HepG2 (cell line): ENCODE results near the gene CEACAM16. TPM values are rescaled to one million over a fixed set of nuclear protein-coding genes. Genes with fewer than 3 reads are reported as not detected.

Experiments used
- BCL6 ChIP-seq: IDR thresholded peaks from 2 replicates; pipeline ENCODE4 v1.6.1; 2016; ENCODE audit warnings: missing genetic modification reagents, missing compliant biosample characterization
- DDIT3 ChIP-seq: sonication (generic); formaldehyde crosslinking; IDR thresholded peaks from 2 replicates; pipeline ENCODE4 v1.4.0; 2020; ENCODE audit warnings: mild to moderate bottlenecking, missing genetic modification reagents
- DR1 ChIP-seq: sonication (generic); formaldehyde crosslinking; IDR thresholded peaks from 2 replicates; pipeline ENCODE4 v1.8.0; 2021; ENCODE audit warnings: mild to moderate bottlenecking, missing genetic modification reagents, inconsistent platforms
- GZF1 ChIP-seq: sonication (generic); formaldehyde crosslinking; IDR thresholded peaks from 2 replicates; pipeline ENCODE4 v1.5.1; 2020; ENCODE audit warnings: mild to moderate bottlenecking, missing genetic modification reagents
- HMGXB3 ChIP-seq: sonication (generic); formaldehyde crosslinking; IDR thresholded peaks from 2 replicates; pipeline ENCODE4 v1.4.0; 2020; ENCODE audit warnings: missing genetic modification reagents, borderline replicate concordance
- HNRNPK ChIP-seq: fragments of 200-400 bp; formaldehyde crosslinking; IDR thresholded peaks from 2 replicates; pipeline ENCODE4 v1.6.1; 2018; ENCODE audit warnings: low read length, low read depth, moderate library complexity, mild to moderate bottlenecking; ENCODE audit not compliant: poor library complexity, severe bottlenecking
- RFX1 ChIP-seq: fragments of 450-650 bp; IDR thresholded peaks from 2 replicates; pipeline ENCODE4 v1.6.1; 2017
- SOX6 ChIP-seq, 2 experiments: fragments of 450-650 bp in 1 of 2; sonication (generic) in 1 of 2; formaldehyde crosslinking in 1 of 2; IDR thresholded peaks; 2 replicates each; pipeline versions ENCODE4 v1.4.0 to v1.6.1; 2017 to 2020; ENCODE audit warnings: antibody characterized with exemption in 1 of 2, mild to moderate bottlenecking in 1 of 2, missing genetic modification reagents in 1 of 2
- TMF1 ChIP-seq: sonication (generic); formaldehyde crosslinking; IDR thresholded peaks from 2 replicates; pipeline ENCODE4 v1.8.1; 2022; ENCODE audit warnings: low read depth, missing genetic modification reagents
- ZFP1 ChIP-seq: IDR thresholded peaks from 2 replicates; pipeline ENCODE4 v1.6.1; 2016
- ZNF563 ChIP-seq: sonication (generic); formaldehyde crosslinking; IDR thresholded peaks from 2 replicates; pipeline ENCODE4 v1.8.0; 2022; ENCODE audit warnings: mild to moderate bottlenecking, moderate library complexity, missing genetic modification reagents
- ZNF766 ChIP-seq: sonication (generic); formaldehyde crosslinking; IDR thresholded peaks from 2 replicates; pipeline ENCODE4 v1.5.0; 2020; ENCODE audit warnings: missing genetic modification reagents, borderline replicate concordance
- ZSCAN25 ChIP-seq: sonication (generic); formaldehyde crosslinking; IDR thresholded peaks from 2 replicates; pipeline ENCODE4 v1.8.0; 2022; ENCODE audit warnings: mild to moderate bottlenecking, missing genetic modification reagents
- polyA plus RNA-seq, 8 experiments: library from polyadenylated mRNA; depleted of rRNA in 3 of 8; stranded (reverse) in 7 of 8; unstranded in 1 of 8; fragments of >200 nt; fragmentation: Illumina TruSeq in 4 of 8; extraction: Trizol in 4 of 8; gene quantifications; 2 replicates each; pipeline versions ENCODE4 v1.2.1 to v1.2.3, GENCODE V29; 2011 to 2016; ENCODE audit warnings: low read depth in 4 of 8, missing spikeins in 1 of 8, mixed read lengths in 1 of 8; ENCODE audit not compliant: insufficient read depth in 1 of 8
- total RNA-seq, 5 experiments: library from RNA; depleted of rRNA; stranded (reverse); fragments of >200 nt; fragmentation: Illumina TruSeq; extraction: Trizol; gene quantifications; 2 replicates each; pipeline ENCODE4 v1.2.3, GENCODE V29; 2016; ENCODE audit warnings: low read depth in 1 of 5
- TF ChIP-seq, protein P1 (sequence below): sonication (generic); formaldehyde crosslinking; IDR thresholded peaks from 2 replicates; pipeline ENCODE4 v1.4.0; 2020; ENCODE audit warnings: mild to moderate bottlenecking, missing genetic modification reagents
- TF ChIP-seq, protein P2 (sequence below): sonication (generic); formaldehyde crosslinking; IDR thresholded peaks from 2 replicates; pipeline ENCODE4 v1.4.0; 2020; ENCODE audit warnings: mild to moderate bottlenecking, low read depth, missing genetic modification reagents
- TF ChIP-seq, protein P3 (sequence below): IDR thresholded peaks from 2 replicates; pipeline ENCODE4 v1.6.1; 2016
- TF ChIP-seq, protein P4 (sequence below): IDR thresholded peaks from 2 replicates; pipeline ENCODE4 v1.6.1; 2016; ENCODE audit warnings: missing compliant biosample characterization, missing genetic modification reagents, borderline replicate concordance
- TF ChIP-seq, protein P5 (sequence below): sonication (generic); formaldehyde crosslinking; IDR thresholded peaks from 2 replicates; pipeline ENCODE4 v1.4.0; 2020; ENCODE audit warnings: missing genetic modification reagents

The CEACAM16 gene
- total and polyA plus RNA-seq, 2 of the 13 experiments (the other 11 are each of a cell fraction or from before 2014, with no cell fraction given) = not detected

DNA sequence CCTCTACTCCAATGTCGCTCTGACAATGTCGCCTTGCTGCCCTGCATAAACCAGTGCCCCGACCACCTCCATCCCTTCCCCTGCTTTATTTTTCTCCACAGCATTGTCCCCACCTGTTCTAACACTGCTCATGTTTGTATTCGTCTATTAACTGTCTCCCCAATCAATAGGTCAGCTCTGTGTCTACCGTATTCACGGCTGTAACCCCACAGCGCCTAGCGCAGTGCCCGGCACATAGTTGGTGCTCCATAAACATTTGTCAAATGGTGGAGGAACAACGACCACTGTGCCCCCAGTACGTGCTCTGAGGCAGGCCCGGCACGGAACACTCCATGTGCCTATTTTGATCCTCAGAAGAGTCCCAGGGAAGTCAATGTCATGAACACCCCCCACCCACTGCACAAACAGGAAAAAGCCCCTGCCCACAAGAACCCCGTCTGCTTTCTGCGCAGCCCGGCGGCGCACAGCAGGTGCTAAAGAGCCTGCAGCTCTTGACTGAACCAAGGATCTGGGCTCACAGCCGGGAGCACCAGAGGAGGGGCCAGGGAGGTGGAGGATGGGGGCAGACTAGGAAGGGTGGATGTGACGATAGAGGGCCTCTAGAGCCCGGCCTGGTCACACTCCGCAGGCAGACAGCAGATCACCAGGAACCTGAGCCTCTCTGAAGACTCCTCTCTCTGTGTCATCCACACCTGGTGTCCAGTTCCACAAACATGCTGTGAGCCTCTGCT, 1.8 kb upstream of the CEACAM16 start (continued):
- no peak for TF ChIP-seq ZNF766 (CRISPR knock-in tag)
- no peak for TF ChIP-seq HNRNPK
- TF ChIP-seq ZFP1 (CRISPR knock-in tag) = 0 out of 2 replicates have a peak, but pooled peaks have one; percentile 33
- TF ChIP-seq, protein P1, sequence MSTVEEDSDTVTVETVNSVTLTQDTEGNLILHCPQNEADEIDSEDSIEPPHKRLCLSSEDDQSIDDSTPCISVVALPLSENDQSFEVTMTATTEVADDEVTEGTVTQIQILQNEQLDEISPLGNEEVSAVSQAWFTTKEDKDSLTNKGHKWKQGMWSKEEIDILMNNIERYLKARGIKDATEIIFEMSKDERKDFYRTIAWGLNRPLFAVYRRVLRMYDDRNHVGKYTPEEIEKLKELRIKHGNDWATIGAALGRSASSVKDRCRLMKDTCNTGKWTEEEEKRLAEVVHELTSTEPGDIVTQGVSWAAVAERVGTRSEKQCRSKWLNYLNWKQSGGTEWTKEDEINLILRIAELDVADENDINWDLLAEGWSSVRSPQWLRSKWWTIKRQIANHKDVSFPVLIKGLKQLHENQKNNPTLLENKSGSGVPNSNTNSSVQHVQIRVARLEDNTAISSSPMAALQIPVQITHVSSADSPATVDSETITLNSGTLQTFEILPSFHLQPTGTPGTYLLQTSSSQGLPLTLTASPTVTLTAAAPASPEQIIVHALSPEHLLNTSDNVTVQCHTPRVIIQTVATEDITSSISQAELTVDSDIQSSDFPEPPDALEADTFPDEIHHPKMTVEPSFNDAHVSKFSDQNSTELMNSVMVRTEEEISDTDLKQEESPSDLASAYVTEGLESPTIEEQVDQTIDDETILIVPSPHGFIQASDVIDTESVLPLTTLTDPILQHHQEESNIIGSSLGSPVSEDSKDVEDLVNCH = no peak
- TF ChIP-seq SOX6 (IDR thresholded peaks at IDR 0.05) = no peak
- TF ChIP-seq SOX6 (CRISPR knock-in tag; IDR thresholded peaks at IDR 0.05) = 0 out of 2 replicates have a peak, but pooled peaks have one; percentile 28
- TF ChIP-seq ZSCAN25 = 0 out of 2 replicates have a peak, but pooled peaks have one; percentile 77
- no peak for TF ChIP-seq ZNF563 (CRISPR knock-in tag)
- TF ChIP-seq TMF1 (CRISPR knock-in tag) = no peak
- TF ChIP-seq, protein P2, sequence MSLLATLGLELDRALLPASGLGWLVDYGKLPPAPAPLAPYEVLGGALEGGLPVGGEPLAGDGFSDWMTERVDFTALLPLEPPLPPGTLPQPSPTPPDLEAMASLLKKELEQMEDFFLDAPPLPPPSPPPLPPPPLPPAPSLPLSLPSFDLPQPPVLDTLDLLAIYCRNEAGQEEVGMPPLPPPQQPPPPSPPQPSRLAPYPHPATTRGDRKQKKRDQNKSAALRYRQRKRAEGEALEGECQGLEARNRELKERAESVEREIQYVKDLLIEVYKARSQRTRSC = no peak
- no peak for TF ChIP-seq HMGXB3 (CRISPR knock-in tag)
- no peak for TF ChIP-seq DDIT3 (CRISPR knock-in tag)
- TF ChIP-seq RFX1 = no peak
- peak; percentile 98 for TF ChIP-seq GZF1 (CRISPR knock-in tag)
- TF ChIP-seq, protein P3, sequence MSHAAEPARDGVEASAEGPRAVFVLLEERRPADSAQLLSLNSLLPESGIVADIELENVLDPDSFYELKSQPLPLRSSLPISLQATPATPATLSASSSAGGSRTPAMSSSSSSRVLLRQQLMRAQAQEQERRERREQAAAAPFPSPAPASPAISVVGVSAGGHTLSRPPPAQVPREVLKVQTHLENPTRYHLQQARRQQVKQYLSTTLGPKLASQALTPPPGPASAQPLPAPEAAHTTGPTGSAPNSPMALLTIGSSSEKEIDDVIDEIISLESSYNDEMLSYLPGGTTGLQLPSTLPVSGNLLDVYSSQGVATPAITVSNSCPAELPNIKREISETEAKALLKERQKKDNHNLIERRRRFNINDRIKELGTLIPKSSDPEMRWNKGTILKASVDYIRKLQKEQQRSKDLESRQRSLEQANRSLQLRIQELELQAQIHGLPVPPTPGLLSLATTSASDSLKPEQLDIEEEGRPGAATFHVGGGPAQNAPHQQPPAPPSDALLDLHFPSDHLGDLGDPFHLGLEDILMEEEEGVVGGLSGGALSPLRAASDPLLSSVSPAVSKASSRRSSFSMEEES (CRISPR knock-in tag) = no peak
- TF ChIP-seq, protein P4, sequence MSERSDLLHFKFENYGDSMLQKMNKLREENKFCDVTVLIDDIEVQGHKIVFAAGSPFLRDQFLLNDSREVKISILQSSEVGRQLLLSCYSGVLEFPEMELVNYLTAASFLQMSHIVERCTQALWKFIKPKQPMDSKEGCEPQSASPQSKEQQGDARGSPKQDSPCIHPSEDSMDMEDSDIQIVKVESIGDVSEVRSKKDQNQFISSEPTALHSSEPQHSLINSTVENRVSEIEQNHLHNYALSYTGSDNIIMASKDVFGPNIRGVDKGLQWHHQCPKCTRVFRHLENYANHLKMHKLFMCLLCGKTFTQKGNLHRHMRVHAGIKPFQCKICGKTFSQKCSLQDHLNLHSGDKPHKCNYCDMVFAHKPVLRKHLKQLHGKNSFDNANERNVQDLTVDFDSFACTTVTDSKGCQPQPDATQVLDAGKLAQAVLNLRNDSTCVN (CRISPR knock-in tag) = no peak
- no peak for TF ChIP-seq DR1
- no peak for TF ChIP-seq BCL6
- TF ChIP-seq, protein P5, sequence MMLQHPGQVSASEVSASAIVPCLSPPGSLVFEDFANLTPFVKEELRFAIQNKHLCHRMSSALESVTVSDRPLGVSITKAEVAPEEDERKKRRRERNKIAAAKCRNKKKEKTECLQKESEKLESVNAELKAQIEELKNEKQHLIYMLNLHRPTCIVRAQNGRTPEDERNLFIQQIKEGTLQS (CRISPR knock-in tag) = no peak
